Natural killer cell (primary cell): Measurements from ENCODE around the gene OXTR. TPM values are rescaled to one million over a fixed set of nuclear protein-coding genes. Genes with fewer than 3 reads are reported as not detected.

ENCODE experiments used
- ATAC-seq, 3 donors: fragments of 150-1000 bp in 2 of 3; fragments of 200-7000 bp in 1 of 3; cut with Tn5 transposase; 1 replicate in 1 of 3; 2 replicates in 2 of 3; pipeline ENCODE4 v1.10.0; 2021; ENCODE audit warnings: mild to moderate bottlenecking in 2 of 3, moderate library complexity in 2 of 3
- DNase-seq, 2 donors: peaks; one replicate each; pipeline versions ENCODE4 v3.0.0 to v3.0.0-alpha.2; 2013 to 2021; ENCODE audit warnings: mixed read lengths in 1 of 2
- H3K27ac ChIP-seq: one replicate; pipeline ENCODE4 v1.5.1; 2013; ENCODE audit warnings: mild to moderate bottlenecking, low read length
- H3K27me3 ChIP-seq: one replicate; pipeline ENCODE4 v1.6.1; 2013; ENCODE audit warnings: low read length; ENCODE audit not compliant: control insufficient read depth, insufficient read depth
- H3K36me3 ChIP-seq: one replicate; pipeline ENCODE4 v1.6.1; 2013; ENCODE audit warnings: low read length; ENCODE audit not compliant: control insufficient read depth, insufficient read depth
- H3K4me1 ChIP-seq: one replicate; pipeline ENCODE4 v1.6.1; 2013; ENCODE audit warnings: low read length; ENCODE audit not compliant: control insufficient read depth, insufficient read depth
- H3K4me3 ChIP-seq: one replicate; pipeline ENCODE4 v1.5.1; 2013; ENCODE audit warnings: low read length
- H3K9me3 ChIP-seq: one replicate; pipeline ENCODE4 v1.6.1; 2013; ENCODE audit warnings: low read length; ENCODE audit not compliant: control insufficient read depth, insufficient read depth
- H3K27ac Mint-ChIP-seq, 2 donors: one replicate each; pipeline ENCODE4 v1.8.0; 2022; ENCODE audit warnings: mild to moderate bottlenecking in 2 of 2, mixed read lengths in 2 of 2, moderate library complexity in 1 of 2
- H3K27me3 Mint-ChIP-seq, 2 donors: one replicate each; pipeline ENCODE4 v1.8.0; 2022; ENCODE audit warnings: low read depth in 2 of 2, mixed read lengths in 2 of 2
- H3K36me3 Mint-ChIP-seq: one replicate; pipeline ENCODE4 v1.8.0; 2022; ENCODE audit warnings: mixed read lengths
- H3K4me1 Mint-ChIP-seq, 2 donors: one replicate each; pipeline ENCODE4 v1.8.0; 2022; ENCODE audit warnings: mixed read lengths in 2 of 2
- H3K4me3 Mint-ChIP-seq: one replicate; pipeline ENCODE4 v1.8.0; 2022; ENCODE audit warnings: mild to moderate bottlenecking, moderate library complexity, mixed read lengths
- H3K9me3 Mint-ChIP-seq, 2 donors: one replicate each; pipeline ENCODE4 v1.8.0; 2022; ENCODE audit warnings: mixed read lengths in 2 of 2
- WGBS: methylation state at CpG from one replicate; pipeline ENCODE4 v1.1.7; 2013; ENCODE audit warnings: missing lambda C conversion rate; ENCODE audit not compliant: insufficient coverage; 5-methylcytosine and 5-hydroxymethylcytosine counted together
- intact Hi-C: fragments of 100-400 bp; cut with micrococcal nuclease; formaldehyde crosslinking; loops from one replicate; pipeline ENCODE4 v1.14.2; 2022
- total RNA-seq, 4 donors: library from RNA; stranded (reverse); fragments of 120-200 nt in 1 of 4; gene quantifications; one replicate each; pipeline versions ENCODE4 v1.2.3 to v1.2.4, GENCODE V29; 2013 to 2022
- TF ChIP-seq, protein P1 (sequence below): fragments of 200-600 bp; IDR thresholded peaks from one replicate; pipeline ENCODE4 v1.8.0; 2022; ENCODE audit warnings: antibody characterized with exemption

The OXTR gene
- total RNA-seq, 3 donors from 2014 or later (not counting 1 experiment from before 2014, with no cell fraction given): 0.14 to 0.33 (median 0.16) TPM

GRCh38 chr3:8734908-8735307 is 34.5 kb downstream of the OXTR start:
- TF ChIP-seq, protein P1, sequence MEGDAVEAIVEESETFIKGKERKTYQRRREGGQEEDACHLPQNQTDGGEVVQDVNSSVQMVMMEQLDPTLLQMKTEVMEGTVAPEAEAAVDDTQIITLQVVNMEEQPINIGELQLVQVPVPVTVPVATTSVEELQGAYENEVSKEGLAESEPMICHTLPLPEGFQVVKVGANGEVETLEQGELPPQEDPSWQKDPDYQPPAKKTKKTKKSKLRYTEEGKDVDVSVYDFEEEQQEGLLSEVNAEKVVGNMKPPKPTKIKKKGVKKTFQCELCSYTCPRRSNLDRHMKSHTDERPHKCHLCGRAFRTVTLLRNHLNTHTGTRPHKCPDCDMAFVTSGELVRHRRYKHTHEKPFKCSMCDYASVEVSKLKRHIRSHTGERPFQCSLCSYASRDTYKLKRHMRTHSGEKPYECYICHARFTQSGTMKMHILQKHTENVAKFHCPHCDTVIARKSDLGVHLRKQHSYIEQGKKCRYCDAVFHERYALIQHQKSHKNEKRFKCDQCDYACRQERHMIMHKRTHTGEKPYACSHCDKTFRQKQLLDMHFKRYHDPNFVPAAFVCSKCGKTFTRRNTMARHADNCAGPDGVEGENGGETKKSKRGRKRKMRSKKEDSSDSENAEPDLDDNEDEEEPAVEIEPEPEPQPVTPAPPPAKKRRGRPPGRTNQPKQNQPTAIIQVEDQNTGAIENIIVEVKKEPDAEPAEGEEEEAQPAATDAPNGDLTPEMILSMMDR: no peak
- Histone ChIP-seq H3K27ac (no peak overlapping the region), H3K36me3 (no peaks in the 10 kb centered on the region), H3K27me3 (no peaks in the 10 kb centered on the region), H3K4me3 (no peak overlapping the region), H3K9me3 (no peaks in the 10 kb centered on the region), H3K4me1 (no peaks in the 10 kb centered on the region)
- intact Hi-C loops: no loop called here
- ATAC-seq: no peak
- WGBS: no CpG with 5 or more reads among the region's 1 CpG
- H3K4me1 Mint-ChIP-seq: no peaks in the 10 kb centered on the region
- H3K36me3 Mint-ChIP-seq: no peaks in the 10 kb centered on the region
- peaks cover 0 to 2% of the 10 kb centered on the region in 2 donors for H3K27me3 Mint-ChIP-seq
- DNase-seq: no peak
- no peak overlapping the region for H3K27ac Mint-ChIP-seq
- no peaks in the 10 kb centered on the region for H3K9me3 Mint-ChIP-seq
- H3K4me3 Mint-ChIP-seq: no peak overlapping the region

- intact Hi-C loops: no loop called here
- Histone ChIP-seq H3K36me3 (no peaks in the 10 kb centered on the region), H3K27me3 (no peaks in the 10 kb centered on the region), H3K4me3 (no peak overlapping the region), H3K27ac (no peak overlapping the region), H3K9me3 (no peaks in the 10 kb centered on the region), H3K4me1 (no peaks in the 10 kb centered on the region)
- no peak for ATAC-seq
- H3K4me3 Mint-ChIP-seq: no peak overlapping the region
- WGBS: 88% methylated on average over 19 of the region's 19 CpGs
- no peak for DNase-seq
- H3K27me3 Mint-ChIP-seq: peaks cover 0 to 2% of the 10 kb centered on the region in 2 donors
- TF ChIP-seq, protein P1: no peak
- no peaks in the 10 kb centered on the region for H3K9me3 Mint-ChIP-seq
- no peaks in the 10 kb centered on the region for H3K36me3 Mint-ChIP-seq
- no peak overlapping the region for H3K27ac Mint-ChIP-seq
- no peaks in the 10 kb centered on the region for H3K4me1 Mint-ChIP-seq
Observed at GRCh38 chr3:8734137-8734878, 35.1 kb downstream of the OXTR start.

GRCh38 chr3:8733332-8734094 is 35.9 kb downstream of the OXTR start, which contains the start of gene CAV3:
Gene CAV3, plus strand, starts transcription at chr3:8733802. Its CDS starts 75 bp downstream, at chr3:8733877.
- Histone ChIP-seq H3K27me3 (no peaks in the 10 kb centered on the region), H3K9me3 (no peaks in the 10 kb centered on the region), H3K27ac (no peak within 1 kb of the TSS), H3K4me1 (no peaks in the 10 kb centered on the region), H3K36me3 (no peaks in the 10 kb centered on the region), H3K4me3 (no peak within 1 kb of the TSS)
- peaks cover 0 to 2% of the 10 kb centered on the region in 2 donors for H3K27me3 Mint-ChIP-seq
- ATAC-seq: no peak
- no peak within 1 kb of the TSS for H3K4me3 Mint-ChIP-seq
- intact Hi-C loops: no loop called here
- TF ChIP-seq, protein P1: no peak
- H3K27ac Mint-ChIP-seq: no peak within 1 kb of the TSS
- H3K4me1 Mint-ChIP-seq: no peaks in the 10 kb centered on the region
- WGBS: 90% methylated on average over 23 of the region's 23 CpGs
- no peak for DNase-seq
- no peaks in the 10 kb centered on the region for H3K9me3 Mint-ChIP-seq
- H3K36me3 Mint-ChIP-seq: no peaks in the 10 kb centered on the region
